GM12878 (cell line): ENCODE results near the gene INPP4B. TPM values are rescaled to one million over a fixed set of nuclear protein-coding genes. Genes with fewer than 3 reads are reported as not detected.

Experiments used
- BCL11A ChIP-seq: IDR thresholded peaks from 2 replicates; pipeline ENCODE4 v1.6.1; 2011; ENCODE audit warnings: low read depth, low read length
- BHLHE40 ChIP-seq, 2 experiments: fragments of 450-650 bp in 1 of 2; IDR thresholded peaks; 2 replicates each; pipeline ENCODE4 v1.6.1; 2011 to 2017; ENCODE audit warnings: low read depth in 2 of 2, borderline replicate concordance in 1 of 2, improper control_type of control experiment in 1 of 2, low read length in 1 of 2, mild to moderate bottlenecking in 1 of 2
- BMI1 ChIP-seq: fragments of 450-650 bp; IDR thresholded peaks from 2 replicates; pipeline ENCODE4 v1.6.1; 2016; ENCODE audit warnings: mild to moderate bottlenecking, moderate library complexity, borderline replicate concordance
- CBX3 ChIP-seq: fragments of 200-600 bp; sonication (generic); IDR thresholded peaks from 2 replicates; pipeline ENCODE4 v1.6.1; 2016; ENCODE audit warnings: low read depth, borderline replicate concordance
- CHD4 ChIP-seq: fragments of 200-600 bp; sonication (generic); IDR thresholded peaks from 2 replicates; pipeline ENCODE4 v1.6.1; 2016; ENCODE audit warnings: mild to moderate bottlenecking
- DPF2 ChIP-seq: fragments of 450-650 bp; IDR thresholded peaks from 2 replicates; pipeline ENCODE4 v1.6.1; 2017; ENCODE audit warnings: mild to moderate bottlenecking
- EED ChIP-seq: sonication (generic); IDR thresholded peaks from 2 replicates; pipeline ENCODE4 v1.6.1; 2016; ENCODE audit warnings: antibody characterized with exemption, low read depth
- EP300 ChIP-seq, 2 experiments: fragments of 150-350 bp in 1 of 2; IDR thresholded peaks; 2 replicates each; pipeline ENCODE4 v1.6.1; 2011 to 2012; ENCODE audit warnings: low read depth in 2 of 2, low read length in 2 of 2, borderline replicate concordance in 1 of 2, improper control_type of control experiment in 1 of 2, inconsistent platforms in 1 of 2; ENCODE audit not compliant: control insufficient read depth in 1 of 2
- GABPA ChIP-seq: IDR thresholded peaks from 2 replicates; pipeline ENCODE4 v1.6.1; 2014; ENCODE audit warnings: antibody characterized with exemption, low read depth, mild to moderate bottlenecking, inconsistent platforms
- HDAC6 ChIP-seq: fragments of 200-600 bp; sonication (generic); IDR thresholded peaks from one replicate; pipeline ENCODE4 v1.8.0; 2017; ENCODE audit warnings: antibody characterized with exemption; ENCODE audit not compliant: unreplicated experiment
- IKZF2 ChIP-seq, 2 experiments: fragments of 450-650 bp; IDR thresholded peaks; 2 replicates each; pipeline ENCODE4 v1.6.1; 2017; ENCODE audit warnings: mild to moderate bottlenecking in 2 of 2, moderate library complexity in 2 of 2
- JUNB ChIP-seq: IDR thresholded peaks from 2 replicates; pipeline ENCODE4 v1.6.1; 2016; ENCODE audit warnings: antibody characterized with exemption, mild to moderate bottlenecking
- JUND ChIP-seq: IDR thresholded peaks from 2 replicates; pipeline ENCODE4 v1.6.1; 2012; ENCODE audit warnings: low read depth, mild to moderate bottlenecking, low read length, improper control_type of control experiment, moderate library complexity
- MEF2B ChIP-seq: fragments of 450-650 bp; IDR thresholded peaks from 2 replicates; pipeline ENCODE4 v1.6.1; 2018; ENCODE audit warnings: mild to moderate bottlenecking, moderate library complexity; ENCODE audit not compliant: partially characterized antibody, poor library complexity, severe bottlenecking
- NR2C2 ChIP-seq: IDR thresholded peaks from 2 replicates; pipeline ENCODE4 v1.6.1; 2011; ENCODE audit warnings: borderline replicate concordance, low read depth; ENCODE audit not compliant: control insufficient read depth, insufficient read length
- POLR2A ChIP-seq: IDR thresholded peaks from 2 replicates; pipeline ENCODE4 v1.6.1; 2011; ENCODE audit warnings: low read depth, mild to moderate bottlenecking, low read length
- RAD51 ChIP-seq: fragments of 450-650 bp; IDR thresholded peaks from 2 replicates; pipeline ENCODE4 v1.6.1; 2016; ENCODE audit warnings: moderate library complexity, mild to moderate bottlenecking, inconsistent platforms
- RUNX3 ChIP-seq: IDR thresholded peaks from 2 replicates; pipeline ENCODE4 v1.6.1; 2012; ENCODE audit warnings: low read length, inconsistent platforms
- SMAD1 ChIP-seq: fragments of 450-650 bp; IDR thresholded peaks from 2 replicates; pipeline ENCODE4 v1.6.1; 2018; ENCODE audit warnings: mild to moderate bottlenecking, low read depth; ENCODE audit not compliant: partially characterized antibody
- SMAD5 ChIP-seq: IDR thresholded peaks from 2 replicates; pipeline ENCODE4 v1.6.1; 2016; ENCODE audit warnings: antibody characterized with exemption, low read depth
- TCF12 ChIP-seq: IDR thresholded peaks from 2 replicates; pipeline ENCODE4 v1.6.1; 2011; ENCODE audit warnings: low read depth, mild to moderate bottlenecking, low read length
- ZNF384 ChIP-seq: IDR thresholded peaks from 2 replicates; pipeline ENCODE4 v1.6.1; 2012; ENCODE audit warnings: low read depth, mild to moderate bottlenecking, low read length, improper control_type of control experiment, borderline replicate concordance
- ZSCAN29 ChIP-seq: fragments of 450-650 bp; IDR thresholded peaks from 2 replicates; pipeline ENCODE4 v1.6.1; 2017; ENCODE audit warnings: mild to moderate bottlenecking, moderate library complexity
- polyA plus RNA-seq, 11 experiments: library from polyadenylated mRNA; depleted of rRNA in 4 of 11; unstranded in 6 of 11; stranded (reverse) in 5 of 11; fragments of >200 nt; fragmentation: Nextera tagmentation in 4 of 11; fragmentation: Illumina TruSeq in 1 of 11; extraction: Ambion mirVana in 4 of 11; extraction: Trizol in 1 of 11; gene quantifications; 1 replicate in 1 of 11; 2 replicates in 10 of 11; pipeline versions ENCODE4 v1.2.1 to v1.2.3, GENCODE V29; 2011 to 2016; ENCODE audit warnings: inconsistent platforms in 2 of 11, missing spikeins in 2 of 11, low read depth in 1 of 11
- total RNA-seq, 4 experiments: library from RNA; depleted of rRNA in 3 of 4; stranded (reverse); fragments of >200 nt in 3 of 4; fragmentation: Illumina TruSeq in 1 of 4; extraction: Trizol in 1 of 4; gene quantifications; 2 replicates each; pipeline versions ENCODE4 v1.2.1 to v1.2.3, GENCODE V29; 2013 to 2021
- TF ChIP-seq, protein P1 (sequence below): IDR thresholded peaks from 2 replicates; pipeline ENCODE4 v1.6.1; 2011; ENCODE audit warnings: borderline replicate concordance, low read depth, mild to moderate bottlenecking, moderate library complexity, mixed read lengths, low read length; ENCODE audit not compliant: insufficient read depth; ENCODE audit errors: extremely low read length
- TF ChIP-seq, protein P2 (sequence below): IDR thresholded peaks from 2 replicates; pipeline ENCODE4 v1.6.1; 2012; ENCODE audit warnings: low read depth, low read length, improper control_type of control experiment
- TF ChIP-seq, protein P3 (sequence below): IDR thresholded peaks from 2 replicates; pipeline ENCODE4 v1.6.1; 2012; ENCODE audit warnings: low read depth, low read length, improper control_type of control experiment
- TF ChIP-seq, protein P4 (sequence below): fragments of 150-350 bp; IDR thresholded peaks from 2 replicates; pipeline ENCODE4 v1.6.1; 2016; ENCODE audit warnings: low read depth, low read length

The INPP4B gene
- total and polyA plus RNA-seq, 10 of the 15 experiments (the other 5 are each of a cell fraction or from before 2014, with no cell fraction given): 0.53 to 11.2 (median 0.95) TPM

DNA sequence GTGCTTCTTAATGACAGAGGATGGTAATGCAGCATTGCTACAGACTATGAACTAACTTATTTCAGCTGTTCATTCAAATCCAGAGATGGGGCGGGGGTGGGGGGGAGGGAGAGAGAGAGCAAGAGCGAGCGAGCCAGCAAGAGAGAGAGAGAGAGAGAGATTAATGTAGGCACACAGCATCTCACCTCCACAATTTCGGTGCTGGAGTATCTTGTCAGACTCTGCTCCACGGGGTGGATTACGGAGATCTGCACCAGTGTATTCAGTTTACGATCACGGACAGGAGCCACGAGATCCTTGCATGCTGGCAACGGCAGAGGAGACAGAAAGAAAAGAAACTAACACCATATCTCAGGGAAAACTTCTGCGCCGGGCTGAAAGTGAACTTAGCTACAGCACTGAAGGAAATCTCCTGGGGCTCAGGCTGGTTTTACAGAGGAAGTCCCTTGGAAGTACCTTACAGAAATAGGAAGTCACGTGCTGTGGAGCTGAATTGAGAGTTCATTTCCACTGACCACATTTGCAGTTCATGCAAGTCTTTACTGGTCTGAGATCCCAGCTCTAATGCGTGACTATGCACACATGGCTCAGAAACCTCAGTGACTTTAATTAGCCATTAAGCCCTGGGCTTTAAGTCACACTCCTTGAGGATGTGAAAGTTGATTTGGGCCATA lies 440.9 kb downstream of the INPP4B start (continued):
- TF ChIP-seq ZSCAN29 (no peak), BCL11A (peak; percentile 76), SMAD5 (no peak), GABPA (no peak), CHD4 (no peak), SMAD1 (no peak), CBX3 (no peak), MEF2B (peak; percentile 80), DPF2 (peak; percentile 80), EED (no peak), RAD51 (peak; percentile 95), JUND (no peak), EP300 (IDR thresholded peaks at IDR 0.05; ENCODE audit: borderline replicate concordance in 1 of 2, control insufficient read depth in 1 of 2, low read depth in 2 of 2, low read length in 2 of 2) (0 out of 4 replicates have a peak, but pooled peaks of 1 of the 2 experiments have one; percentile 30), NR2C2 (no peak), IKZF2 (IDR thresholded peaks at IDR 0.05) (peak; percentile 94 to 96), BHLHE40 (IDR thresholded peaks at IDR 0.05; ENCODE audit: borderline replicate concordance in 1 of 2, low read depth in 2 of 2, low read length in 1 of 2) (peak; percentile 91 to 96), TCF12 (no peak), ZNF384 (no peak), BMI1 (peak; percentile 42), POLR2A (no peak), HDAC6 (no peak), RUNX3 (peak; percentile 53), JUNB (no peak)
- TF ChIP-seq, protein P1, sequence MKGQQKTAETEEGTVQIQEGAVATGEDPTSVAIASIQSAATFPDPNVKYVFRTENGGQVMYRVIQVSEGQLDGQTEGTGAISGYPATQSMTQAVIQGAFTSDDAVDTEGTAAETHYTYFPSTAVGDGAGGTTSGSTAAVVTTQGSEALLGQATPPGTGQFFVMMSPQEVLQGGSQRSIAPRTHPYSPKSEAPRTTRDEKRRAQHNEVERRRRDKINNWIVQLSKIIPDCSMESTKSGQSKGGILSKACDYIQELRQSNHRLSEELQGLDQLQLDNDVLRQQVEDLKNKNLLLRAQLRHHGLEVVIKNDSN: peak; percentile 44
- TF ChIP-seq, protein P2, sequence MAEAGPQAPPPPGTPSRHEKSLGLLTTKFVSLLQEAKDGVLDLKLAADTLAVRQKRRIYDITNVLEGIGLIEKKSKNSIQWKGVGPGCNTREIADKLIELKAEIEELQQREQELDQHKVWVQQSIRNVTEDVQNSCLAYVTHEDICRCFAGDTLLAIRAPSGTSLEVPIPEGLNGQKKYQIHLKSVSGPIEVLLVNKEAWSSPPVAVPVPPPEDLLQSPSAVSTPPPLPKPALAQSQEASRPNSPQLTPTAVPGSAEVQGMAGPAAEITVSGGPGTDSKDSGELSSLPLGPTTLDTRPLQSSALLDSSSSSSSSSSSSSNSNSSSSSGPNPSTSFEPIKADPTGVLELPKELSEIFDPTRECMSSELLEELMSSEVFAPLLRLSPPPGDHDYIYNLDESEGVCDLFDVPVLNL: no peak
- TF ChIP-seq, protein P3, sequence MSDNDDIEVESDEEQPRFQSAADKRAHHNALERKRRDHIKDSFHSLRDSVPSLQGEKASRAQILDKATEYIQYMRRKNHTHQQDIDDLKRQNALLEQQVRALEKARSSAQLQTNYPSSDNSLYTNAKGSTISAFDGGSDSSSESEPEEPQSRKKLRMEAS: no peak
- TF ChIP-seq, protein P4, sequence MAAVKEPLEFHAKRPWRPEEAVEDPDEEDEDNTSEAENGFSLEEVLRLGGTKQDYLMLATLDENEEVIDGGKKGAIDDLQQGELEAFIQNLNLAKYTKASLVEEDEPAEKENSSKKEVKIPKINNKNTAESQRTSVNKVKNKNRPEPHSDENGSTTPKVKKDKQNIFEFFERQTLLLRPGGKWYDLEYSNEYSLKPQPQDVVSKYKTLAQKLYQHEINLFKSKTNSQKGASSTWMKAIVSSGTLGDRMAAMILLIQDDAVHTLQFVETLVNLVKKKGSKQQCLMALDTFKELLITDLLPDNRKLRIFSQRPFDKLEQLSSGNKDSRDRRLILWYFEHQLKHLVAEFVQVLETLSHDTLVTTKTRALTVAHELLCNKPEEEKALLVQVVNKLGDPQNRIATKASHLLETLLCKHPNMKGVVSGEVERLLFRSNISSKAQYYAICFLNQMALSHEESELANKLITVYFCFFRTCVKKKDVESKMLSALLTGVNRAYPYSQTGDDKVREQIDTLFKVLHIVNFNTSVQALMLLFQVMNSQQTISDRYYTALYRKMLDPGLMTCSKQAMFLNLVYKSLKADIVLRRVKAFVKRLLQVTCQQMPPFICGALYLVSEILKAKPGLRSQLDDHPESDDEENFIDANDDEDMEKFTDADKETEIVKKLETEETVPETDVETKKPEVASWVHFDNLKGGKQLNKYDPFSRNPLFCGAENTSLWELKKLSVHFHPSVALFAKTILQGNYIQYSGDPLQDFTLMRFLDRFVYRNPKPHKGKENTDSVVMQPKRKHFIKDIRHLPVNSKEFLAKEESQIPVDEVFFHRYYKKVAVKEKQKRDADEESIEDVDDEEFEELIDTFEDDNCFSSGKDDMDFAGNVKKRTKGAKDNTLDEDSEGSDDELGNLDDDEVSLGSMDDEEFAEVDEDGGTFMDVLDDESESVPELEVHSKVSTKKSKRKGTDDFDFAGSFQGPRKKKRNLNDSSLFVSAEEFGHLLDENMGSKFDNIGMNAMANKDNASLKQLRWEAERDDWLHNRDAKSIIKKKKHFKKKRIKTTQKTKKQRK: no peak
